Kidney epithelial cell (primary cell): ENCODE data around the gene SPAG5. TPM values are rescaled to one million over a fixed set of nuclear protein-coding genes. Genes with fewer than 3 reads are reported as not detected.

ENCODE experiments used
- DNase-seq: peaks from one replicate; pipeline ENCODE4 v3.0.0-alpha.2; 2010; ENCODE audit warnings: low read depth
- H3K27me3 ChIP-seq: 2 replicates; pipeline ENCODE4 v1.6.0; 2011; ENCODE audit warnings: low read length; ENCODE audit not compliant: control insufficient read depth, insufficient read depth
- H3K36me3 ChIP-seq: 2 replicates; pipeline ENCODE4 v1.5.1; 2011; ENCODE audit warnings: low read length; ENCODE audit not compliant: control insufficient read depth, insufficient read depth
- H3K4me3 ChIP-seq: 2 replicates; pipeline ENCODE4 v1.5.1; 2011; ENCODE audit warnings: low read depth, mild to moderate bottlenecking, control low read depth, low read length
- total RNA-seq: library from RNA; depleted of rRNA; stranded (reverse); fragments of >200 nt; gene quantifications from 2 replicates; pipeline ENCODE4 v1.2.3, GENCODE V29; 2015
- TF ChIP-seq, protein P1 (sequence below): IDR thresholded peaks from 2 replicates; pipeline ENCODE4 v1.5.1; 2011; ENCODE audit warnings: mild to moderate bottlenecking, moderate library complexity, low read length, control low read depth, inconsistent platforms; ENCODE audit not compliant: insufficient read depth, poor library complexity, severe bottlenecking

Gene SPAG5
- total RNA-seq, 1 donor from 2014 or later = 9.7 TPM

DNA sequence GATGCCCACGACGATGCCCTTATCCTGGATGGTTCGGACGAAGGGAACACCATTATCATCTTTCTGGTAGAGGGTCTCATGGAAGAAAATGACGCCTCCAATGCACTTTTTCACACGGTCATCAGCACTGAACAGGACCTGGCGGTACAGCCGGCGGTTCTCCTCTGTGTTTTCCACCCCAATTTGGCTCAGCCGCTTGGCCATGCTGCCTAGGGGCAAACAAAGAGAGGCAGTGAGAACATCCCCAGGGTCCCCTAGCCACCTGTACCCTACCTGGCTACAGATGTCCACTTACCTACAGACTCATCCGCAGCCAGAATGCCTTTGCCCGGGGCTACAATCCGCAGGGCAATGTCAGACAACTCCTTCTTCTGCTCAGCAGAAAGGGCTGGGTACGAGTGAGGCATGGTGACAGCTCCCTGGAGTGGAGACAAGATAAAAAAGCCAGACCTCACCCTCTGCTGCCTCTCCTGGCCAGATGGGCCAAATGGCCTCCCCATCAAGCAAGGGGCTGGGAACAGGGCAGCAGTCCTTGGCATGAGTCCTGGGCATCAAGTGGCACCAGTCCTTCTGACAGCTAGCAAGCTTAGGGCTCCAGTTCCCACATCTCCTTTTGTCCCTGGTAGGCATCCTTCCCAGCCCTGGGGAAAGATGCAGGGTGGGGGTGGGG is 23.6 kb downstream of the SPAG5 start:
- Histone ChIP-seq H3K27me3 (no peaks in the 10 kb centered on the region), H3K4me3 (no peak overlapping the region), H3K36me3 (no peaks in the 10 kb centered on the region)
- DNase-seq = no peak
- TF ChIP-seq, protein P1, sequence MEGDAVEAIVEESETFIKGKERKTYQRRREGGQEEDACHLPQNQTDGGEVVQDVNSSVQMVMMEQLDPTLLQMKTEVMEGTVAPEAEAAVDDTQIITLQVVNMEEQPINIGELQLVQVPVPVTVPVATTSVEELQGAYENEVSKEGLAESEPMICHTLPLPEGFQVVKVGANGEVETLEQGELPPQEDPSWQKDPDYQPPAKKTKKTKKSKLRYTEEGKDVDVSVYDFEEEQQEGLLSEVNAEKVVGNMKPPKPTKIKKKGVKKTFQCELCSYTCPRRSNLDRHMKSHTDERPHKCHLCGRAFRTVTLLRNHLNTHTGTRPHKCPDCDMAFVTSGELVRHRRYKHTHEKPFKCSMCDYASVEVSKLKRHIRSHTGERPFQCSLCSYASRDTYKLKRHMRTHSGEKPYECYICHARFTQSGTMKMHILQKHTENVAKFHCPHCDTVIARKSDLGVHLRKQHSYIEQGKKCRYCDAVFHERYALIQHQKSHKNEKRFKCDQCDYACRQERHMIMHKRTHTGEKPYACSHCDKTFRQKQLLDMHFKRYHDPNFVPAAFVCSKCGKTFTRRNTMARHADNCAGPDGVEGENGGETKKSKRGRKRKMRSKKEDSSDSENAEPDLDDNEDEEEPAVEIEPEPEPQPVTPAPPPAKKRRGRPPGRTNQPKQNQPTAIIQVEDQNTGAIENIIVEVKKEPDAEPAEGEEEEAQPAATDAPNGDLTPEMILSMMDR = no peak

DNA sequence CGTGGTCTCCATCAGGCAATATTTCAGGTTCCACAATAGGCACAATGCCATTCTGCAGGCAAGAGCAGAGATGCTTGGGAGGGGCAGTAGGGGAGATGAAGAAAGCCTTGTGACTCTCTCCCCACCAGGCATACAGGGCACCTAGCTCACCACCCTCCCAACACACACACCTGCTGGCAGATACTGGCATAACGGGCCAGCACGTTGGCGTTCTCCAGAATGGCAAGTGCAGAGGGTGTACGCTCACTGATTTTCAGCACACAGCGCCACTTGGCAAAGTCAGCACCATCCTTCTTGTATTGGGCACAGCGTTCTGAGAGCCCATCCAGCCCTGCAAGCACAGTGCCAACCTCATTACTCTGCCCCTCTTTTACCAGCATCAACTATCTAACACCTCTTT is 24.3 kb downstream of the SPAG5 start:
- no peak overlapping the region for H3K4me3 ChIP-seq
- no peaks in the 10 kb centered on the region for H3K36me3 ChIP-seq
- TF ChIP-seq, protein P1 = no peak
- DNase-seq = no peak
- H3K27me3 ChIP-seq = no peaks in the 10 kb centered on the region

DNA sequence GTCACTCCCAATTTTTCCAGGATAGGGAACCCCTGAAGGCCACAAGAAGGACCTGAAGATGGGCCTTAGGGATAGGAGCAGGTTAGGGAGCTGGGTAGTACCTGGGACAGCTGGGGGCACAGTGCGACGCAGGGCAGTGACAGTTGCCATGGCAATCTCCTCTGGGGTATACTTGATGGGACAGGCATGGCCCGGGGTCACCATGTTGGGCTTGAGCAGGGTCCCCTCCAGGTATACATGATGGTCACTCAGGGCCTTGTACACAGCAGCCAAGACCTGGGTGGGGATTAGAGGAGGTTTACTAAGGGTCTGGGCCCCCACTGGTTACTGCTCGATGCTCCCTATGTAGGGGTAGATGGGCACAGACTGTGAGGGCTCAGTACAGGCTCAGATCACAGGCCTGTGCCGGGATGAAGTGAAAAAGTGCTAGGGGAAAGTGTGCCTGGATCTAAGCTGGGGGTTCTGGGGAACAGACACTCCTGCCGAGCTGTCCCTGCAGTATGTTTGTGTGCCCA is 24.8 kb downstream of the SPAG5 start:
- DNase-seq = no peak
- TF ChIP-seq, protein P1 = no peak
- H3K27me3 ChIP-seq = no peaks in the 10 kb centered on the region
- no peak overlapping the region for H3K4me3 ChIP-seq
- no peaks in the 10 kb centered on the region for H3K36me3 ChIP-seq

DNA sequence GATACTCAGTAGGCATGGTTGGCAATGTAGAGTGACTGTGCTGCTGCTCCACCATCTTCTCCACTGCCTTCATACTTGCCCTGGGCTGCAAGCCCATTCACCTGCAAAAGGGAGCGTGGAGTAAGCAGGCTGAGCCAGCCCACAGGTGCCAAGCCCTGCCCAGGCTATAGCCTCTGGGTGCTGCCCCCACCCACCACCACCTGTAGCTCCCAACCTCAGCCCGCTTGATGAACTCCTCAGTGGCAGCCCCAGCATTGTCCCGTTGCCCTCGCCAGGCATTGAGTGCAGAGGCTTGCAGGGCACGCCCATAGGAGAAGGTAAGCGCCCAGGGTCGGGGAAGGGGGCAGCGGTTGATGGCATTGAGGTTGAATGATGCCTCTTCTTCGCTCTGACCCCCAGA is 25.3 kb downstream of the SPAG5 start:
- DNase-seq = no peak
- no peaks in the 10 kb centered on the region for H3K27me3 ChIP-seq
- no peaks in the 10 kb centered on the region for H3K36me3 ChIP-seq
- TF ChIP-seq, protein P1 = no peak
- H3K4me3 ChIP-seq = no peak overlapping the region

DNA sequence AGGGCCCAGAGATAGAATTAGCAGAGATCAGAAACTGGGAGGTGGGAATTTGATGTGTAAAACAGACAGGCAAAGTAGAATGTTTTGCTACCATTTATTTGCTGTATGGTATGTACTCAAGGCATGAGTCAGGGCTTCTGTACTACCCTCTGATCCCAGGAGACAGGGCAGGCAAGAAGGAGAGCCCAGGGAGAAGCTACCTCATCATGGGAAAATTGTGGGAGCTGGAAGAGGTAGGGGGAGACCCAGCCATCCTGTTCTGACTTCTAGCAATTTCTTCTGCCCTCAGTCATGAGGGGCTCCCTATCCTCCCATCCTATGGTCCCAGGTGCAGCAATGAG is 25.8 kb downstream of the SPAG5 start:
- TF ChIP-seq, protein P1 = no peak
- H3K4me3 ChIP-seq = no peak overlapping the region
- DNase-seq = no peak
- no peaks in the 10 kb centered on the region for H3K27me3 ChIP-seq
- no peaks in the 10 kb centered on the region for H3K36me3 ChIP-seq
